IPS DF 6.9 (cell line): ENCODE measurements around the gene SLC20A1.

Experiments
- DNase-seq: peaks from one replicate; pipeline ENCODE4 v3.0.0-alpha.2; 2013; ENCODE audit warnings: low read depth, low spot score
- H3K27ac ChIP-seq: one replicate; pipeline ENCODE4 v1.5.1; 2013; ENCODE audit warnings: low read length, control low read depth
- H3K27me3 ChIP-seq: 2 replicates; pipeline ENCODE4 v1.6.1; 2013; ENCODE audit warnings: mild to moderate bottlenecking, low read length; ENCODE audit not compliant: control insufficient read depth, insufficient read depth
- H3K36me3 ChIP-seq: 2 replicates; pipeline ENCODE4 v1.6.1; 2013; ENCODE audit warnings: low read length; ENCODE audit not compliant: control insufficient read depth, insufficient read depth
- H3K4me1 ChIP-seq: 2 replicates; pipeline ENCODE4 v1.6.1; 2013; ENCODE audit warnings: low read length; ENCODE audit not compliant: control insufficient read depth, insufficient read depth
- H3K4me3 ChIP-seq: 2 replicates; pipeline ENCODE4 v1.5.1; 2013; ENCODE audit warnings: mild to moderate bottlenecking, low read length
- H3K9me3 ChIP-seq: 2 replicates; pipeline ENCODE4 v1.6.1; 2013; ENCODE audit warnings: low read length, inconsistent platforms; ENCODE audit not compliant: control insufficient read depth, insufficient read depth
- WGBS: extraction: QIAGEN DNeasy Blood & Tissue Kit; methylation state at CpG from one replicate; pipeline ENCODE4 v1.1.7; 2013; ENCODE audit warnings: mixed read lengths, missing lambda C conversion rate; ENCODE audit not compliant: insufficient read length, insufficient coverage; 5-methylcytosine and 5-hydroxymethylcytosine counted together

SLC20A1 gene

DNA sequence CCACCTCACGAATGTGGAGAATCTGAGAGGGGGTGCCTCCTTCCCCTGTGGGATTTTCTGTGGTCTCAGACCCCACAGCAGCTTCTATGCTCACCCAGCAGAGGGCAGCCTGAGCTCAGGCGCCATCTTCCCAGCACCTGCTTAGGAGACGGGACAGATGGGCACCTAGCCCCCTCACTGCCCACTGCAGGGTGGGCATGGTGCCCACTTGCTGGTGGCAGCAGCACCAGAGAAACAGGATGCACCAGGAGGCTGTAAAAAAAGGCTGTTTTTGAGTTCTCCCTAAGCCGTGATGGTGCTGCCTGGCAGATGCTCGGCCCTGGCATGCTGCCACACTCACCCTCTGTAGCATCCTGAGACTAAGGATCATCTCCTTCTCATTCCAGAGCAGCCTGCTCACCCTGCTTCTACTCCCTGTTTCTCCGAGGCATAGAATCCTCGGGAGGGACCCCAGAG lies 19.1 kb upstream of the SLC20A1 start:
- Histone ChIP-seq H3K27ac (no peak overlapping the region), H3K36me3 (no peaks in the 10 kb centered on the region), H3K4me1 (peaks cover 6% of the 10 kb centered on the region), H3K27me3 (no peaks in the 10 kb centered on the region), H3K9me3 (no peaks in the 10 kb centered on the region), H3K4me3 (no peak overlapping the region)
- no CpG with 5 or more reads among the region's 7 CpGs for WGBS
- no peak for DNase-seq

DNA sequence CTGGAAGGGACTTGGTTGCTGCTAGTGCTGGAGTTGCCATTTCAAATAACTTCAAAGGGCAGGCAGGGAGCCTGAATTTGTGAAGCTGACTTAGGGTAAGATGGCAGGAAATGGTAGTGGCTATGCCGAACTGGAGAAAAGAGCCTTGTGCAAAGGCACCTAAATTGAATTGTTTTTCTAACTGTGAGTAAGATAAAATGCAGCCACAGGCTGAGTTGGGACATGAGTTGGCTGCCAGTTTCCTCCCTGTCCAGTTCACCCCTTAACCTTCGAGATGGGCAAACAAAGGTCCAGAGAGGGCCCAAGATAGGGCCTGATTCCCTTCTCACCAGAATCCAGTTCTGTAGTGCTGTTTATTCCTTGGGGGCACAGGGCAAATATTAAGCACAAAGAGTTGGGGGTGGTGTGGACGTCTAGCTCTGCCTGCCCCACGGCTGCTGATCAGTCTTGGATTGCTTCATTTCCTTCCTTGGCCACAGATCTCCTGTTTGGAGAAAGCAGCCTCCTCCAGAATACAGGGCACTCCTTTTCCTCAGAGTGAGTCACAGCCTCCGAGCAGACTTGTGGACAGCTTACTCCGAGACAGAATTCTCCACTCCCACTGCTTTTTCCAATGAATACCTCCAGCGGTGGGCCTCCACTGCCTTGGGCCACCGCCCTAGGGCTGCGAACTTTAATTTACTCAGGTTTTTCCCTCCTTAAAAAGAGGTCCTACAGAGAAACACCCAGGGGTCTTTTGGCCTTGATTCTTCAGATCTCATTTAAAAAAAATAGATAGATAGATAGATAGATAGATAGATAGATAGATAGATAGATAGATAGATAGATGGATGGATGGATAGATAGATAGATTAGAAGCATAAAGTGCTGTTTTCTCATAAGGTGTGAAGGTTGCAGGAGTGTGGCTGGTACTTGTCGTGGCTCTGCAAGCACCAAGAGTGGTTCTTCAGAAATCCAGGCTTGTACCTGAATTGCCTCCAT lies 18.4 kb upstream of the SLC20A1 start:
- Histone ChIP-seq H3K9me3 (no peaks in the 10 kb centered on the region), H3K27me3 (no peaks in the 10 kb centered on the region), H3K4me1 (peaks cover 5% of the 10 kb centered on the region; the same call in 1 of the 2 replicates), H3K4me3 (no peak overlapping the region), H3K36me3 (no peaks in the 10 kb centered on the region), H3K27ac (no peak overlapping the region)
- no peak for DNase-seq
- WGBS, result no CpG with 5 or more reads among the region's 10 CpGs

DNA sequence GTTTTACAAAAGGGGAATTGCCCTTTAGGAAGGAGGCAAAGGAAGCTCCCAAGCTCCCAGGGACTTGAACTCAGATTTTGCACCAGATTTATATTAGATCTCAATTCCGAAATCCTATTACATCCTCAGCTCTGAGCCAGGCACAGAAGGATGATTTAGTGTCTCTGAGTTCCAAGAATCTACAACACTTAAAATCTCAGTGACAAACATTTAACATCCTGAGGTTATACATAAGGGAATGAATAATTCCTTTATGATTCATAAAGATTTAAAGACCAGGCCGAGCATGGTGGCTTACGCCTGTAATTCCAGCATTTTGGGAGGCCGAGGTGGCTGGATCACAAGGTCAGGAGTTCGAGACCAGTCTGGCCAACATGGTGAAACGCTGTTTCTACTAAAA lies 16.5 kb upstream of the SLC20A1 start:
- H3K36me3 ChIP-seq, result no peaks in the 10 kb centered on the region
- WGBS, result no CpG with 5 or more reads among the region's 6 CpGs
- no peaks in the 10 kb centered on the region for H3K27me3 ChIP-seq
- no peaks in the 10 kb centered on the region for H3K9me3 ChIP-seq
- H3K4me1 ChIP-seq, result peaks cover 5% of the 10 kb centered on the region; the same call in 1 of the 2 replicates
- no peak for DNase-seq
- no peak overlapping the region for H3K4me3 ChIP-seq
- no peak overlapping the region for H3K27ac ChIP-seq

DNA sequence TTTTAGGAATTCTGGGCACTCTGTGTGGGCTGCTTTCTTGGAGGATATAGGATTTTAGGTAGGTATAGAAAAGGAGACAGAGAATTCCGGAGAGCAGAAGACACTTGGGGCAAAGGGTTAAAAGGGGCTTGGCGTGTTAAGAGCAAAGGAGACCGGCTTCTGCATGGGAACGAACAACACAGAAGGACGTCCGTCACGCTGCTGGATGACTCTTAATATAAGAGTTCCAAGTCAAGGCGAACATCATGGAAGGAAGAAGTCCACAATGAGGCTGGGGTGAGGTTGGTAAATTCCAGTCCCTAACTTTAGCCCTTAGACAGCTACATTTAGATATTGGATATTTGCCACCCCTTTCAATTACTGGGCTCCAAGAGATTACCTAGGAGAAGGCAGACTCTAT lies 15.9 kb upstream of the SLC20A1 start:
- H3K9me3 ChIP-seq, result no peaks in the 10 kb centered on the region

DNA sequence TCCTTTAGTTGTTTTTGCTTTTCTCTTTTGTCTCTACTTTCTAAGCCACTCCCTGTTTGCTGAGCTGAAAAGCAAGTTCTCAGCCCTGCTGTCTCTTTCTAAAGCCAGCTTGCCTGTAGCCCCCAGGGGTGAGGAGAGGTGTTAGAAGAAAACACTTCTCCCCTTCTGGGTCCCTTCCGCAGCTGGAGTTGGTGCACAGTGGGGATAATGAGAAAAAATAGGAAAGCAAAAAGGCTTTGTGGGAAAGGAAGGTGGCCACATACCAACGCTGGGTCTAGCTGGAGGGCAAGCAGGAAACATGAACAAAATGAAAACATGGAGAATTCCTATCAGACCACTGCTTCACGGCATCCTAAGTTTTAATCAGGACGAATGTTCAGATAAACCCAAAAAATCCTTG lies 15.5 kb upstream of the SLC20A1 start:
- H3K27me3 ChIP-seq, result no peaks in the 10 kb centered on the region
- no CpG with 5 or more reads among the region's 4 CpGs for WGBS
- no peaks in the 10 kb centered on the region for H3K36me3 ChIP-seq
- no peak overlapping the region for H3K27ac ChIP-seq
- no peaks in the 10 kb centered on the region for H3K9me3 ChIP-seq
- peaks cover 5% of the 10 kb centered on the region; the same call in 1 of the 2 replicates for H3K4me1 ChIP-seq
- no peak for DNase-seq
- H3K4me3 ChIP-seq, result no peak overlapping the region

More for the DNA sequence above, 15.9 kb upstream of the SLC20A1 start:
- no peak for DNase-seq
- WGBS, result no CpG with 5 or more reads among the region's 8 CpGs
- Histone ChIP-seq H3K27ac (no peak overlapping the region), H3K27me3 (no peaks in the 10 kb centered on the region), H3K4me1 (peaks cover 5% of the 10 kb centered on the region; the same call in 1 of the 2 replicates), H3K36me3 (no peaks in the 10 kb centered on the region), H3K4me3 (no peak overlapping the region)

DNA sequence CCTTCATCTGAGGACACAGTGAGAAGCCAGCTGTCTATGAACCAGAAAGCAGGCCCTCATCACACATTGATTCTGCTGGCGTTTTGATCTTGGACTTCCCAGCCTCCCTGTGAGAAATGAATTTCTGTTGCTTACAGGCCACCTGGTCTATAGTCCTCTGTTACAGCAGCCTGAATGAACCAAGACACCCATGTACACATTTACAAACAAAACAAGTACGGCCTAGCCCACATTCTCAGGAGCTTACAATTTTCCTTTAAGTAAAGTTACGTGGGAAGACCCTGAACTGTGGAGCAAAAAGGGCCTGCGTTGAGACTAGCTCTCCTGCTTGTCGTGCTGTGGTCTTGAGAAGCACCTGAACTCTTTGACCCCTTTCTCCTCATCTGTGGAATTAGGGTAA lies 12.0 kb upstream of the SLC20A1 start:
- H3K4me1 ChIP-seq, result peaks cover 5% of the 10 kb centered on the region; the same call in 1 of the 2 replicates
- H3K36me3 ChIP-seq, result no peaks in the 10 kb centered on the region
- no peaks in the 10 kb centered on the region for H3K27me3 ChIP-seq
- H3K27ac ChIP-seq, result no peak overlapping the region
- no peak overlapping the region for H3K4me3 ChIP-seq
- no peak for DNase-seq
- WGBS, result no CpG with 5 or more reads among the region's 5 CpGs
- no peaks in the 10 kb centered on the region for H3K9me3 ChIP-seq

DNA sequence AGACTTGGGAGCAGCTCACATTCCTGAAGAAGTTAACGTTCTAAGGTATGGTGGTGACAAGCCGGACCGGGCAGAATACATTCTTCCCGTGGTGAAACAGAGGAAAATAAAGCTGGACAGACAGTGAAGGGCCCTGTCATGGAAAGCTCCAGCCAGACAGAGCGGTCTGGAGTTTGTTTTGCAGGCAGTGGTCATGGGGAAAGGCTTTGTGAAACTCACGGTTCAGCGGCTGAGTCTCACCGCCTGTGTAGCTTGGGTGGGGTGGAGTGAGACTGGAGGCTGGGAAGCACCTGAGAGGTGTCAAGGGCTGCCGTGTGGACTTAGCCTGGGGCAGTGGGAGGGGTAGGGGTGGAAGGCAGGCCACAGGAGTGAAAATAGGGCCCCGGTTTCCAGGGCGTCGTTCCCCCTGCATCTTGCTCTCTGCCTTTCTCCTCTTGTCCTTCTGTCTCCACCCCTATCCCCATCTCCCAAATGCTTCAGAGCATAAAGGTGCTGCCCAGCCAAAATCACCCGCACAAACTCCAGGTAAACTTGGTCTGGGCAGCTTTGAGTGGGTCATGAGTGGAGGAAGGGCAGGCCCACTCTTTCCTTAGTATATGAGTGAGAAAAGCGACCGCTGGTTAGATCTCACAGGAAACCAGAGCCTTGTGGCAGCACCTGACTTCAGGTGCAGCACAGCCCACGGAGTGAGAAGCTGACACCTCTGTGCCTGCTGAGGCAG lies 11.4 kb upstream of the SLC20A1 start:
- no CpG with 5 or more reads among the region's 16 CpGs for WGBS
- no peak overlapping the region for H3K27ac ChIP-seq
- H3K36me3 ChIP-seq, result no peaks in the 10 kb centered on the region
- no peaks in the 10 kb centered on the region for H3K9me3 ChIP-seq
- H3K27me3 ChIP-seq, result no peaks in the 10 kb centered on the region
- H3K4me3 ChIP-seq, result no peak overlapping the region
- H3K4me1 ChIP-seq, result peaks cover 5% of the 10 kb centered on the region; the same call in 1 of the 2 replicates
- DNase-seq, result no peak

DNA sequence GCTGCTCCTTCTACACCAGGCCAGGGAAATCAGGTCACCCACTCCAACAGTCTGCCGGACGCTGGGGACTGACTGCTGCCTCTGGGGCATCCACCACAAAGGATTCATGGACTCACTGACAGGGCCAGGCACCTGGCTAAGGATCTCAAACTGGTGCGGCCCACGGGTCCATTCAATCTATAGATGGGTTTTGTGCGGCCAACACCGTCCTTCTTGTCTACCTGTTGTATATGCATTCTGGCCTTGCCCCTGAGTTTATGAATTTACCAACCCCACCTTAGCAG lies 10.9 kb upstream of the SLC20A1 start:
- Histone ChIP-seq H3K4me3 (no peak overlapping the region), H3K27me3 (no peaks in the 10 kb centered on the region), H3K27ac (no peak overlapping the region), H3K36me3 (no peaks in the 10 kb centered on the region), H3K9me3 (no peaks in the 10 kb centered on the region), H3K4me1 (peaks cover 5% of the 10 kb centered on the region; the same call in 1 of the 2 replicates)
- no peak for DNase-seq
- no CpG with 5 or more reads among the region's 6 CpGs for WGBS

DNA sequence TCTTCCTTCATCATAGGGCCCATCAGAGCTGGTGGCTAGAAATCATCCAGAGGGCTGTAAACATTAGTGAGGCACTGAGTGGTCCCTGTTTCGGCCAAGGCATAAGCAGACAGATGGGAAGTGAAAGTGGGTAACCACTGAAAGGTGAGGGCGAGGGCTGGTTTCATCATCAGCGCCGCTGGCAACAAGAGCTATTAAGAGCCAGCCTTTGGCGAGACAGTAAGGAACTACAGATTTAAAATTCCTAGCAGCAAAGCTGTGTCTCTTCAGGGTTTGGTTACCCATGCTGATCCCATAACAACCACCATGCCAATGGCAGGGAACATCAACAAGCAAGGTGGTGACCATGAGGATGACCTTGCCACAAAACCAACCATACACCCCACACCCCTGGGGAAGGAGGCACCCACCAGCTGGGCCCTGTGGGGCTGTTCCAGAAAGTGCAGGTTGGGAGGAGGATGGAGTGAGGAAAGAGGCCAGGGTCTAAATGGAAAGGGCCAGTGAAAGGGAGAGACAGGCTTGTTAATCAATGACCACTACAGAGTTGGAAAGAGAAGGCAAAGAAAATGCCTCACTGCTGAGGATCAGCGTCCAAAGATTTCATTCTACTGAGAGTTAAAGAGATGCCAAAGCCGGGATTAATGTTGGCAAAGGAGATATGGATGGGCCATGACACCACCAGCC lies 9.0 kb upstream of the SLC20A1 start:
- no CpG with 5 or more reads among the region's 7 CpGs for WGBS
- H3K36me3 ChIP-seq, result no peaks in the 10 kb centered on the region
- peaks cover under 1% of the 10 kb centered on the region; the same call in 1 of the 2 replicates for H3K4me1 ChIP-seq
- H3K27ac ChIP-seq, result no peak overlapping the region
- DNase-seq, result no peak
- no peak overlapping the region for H3K4me3 ChIP-seq
- H3K27me3 ChIP-seq, result no peaks in the 10 kb centered on the region
- no peaks in the 10 kb centered on the region for H3K9me3 ChIP-seq

DNA sequence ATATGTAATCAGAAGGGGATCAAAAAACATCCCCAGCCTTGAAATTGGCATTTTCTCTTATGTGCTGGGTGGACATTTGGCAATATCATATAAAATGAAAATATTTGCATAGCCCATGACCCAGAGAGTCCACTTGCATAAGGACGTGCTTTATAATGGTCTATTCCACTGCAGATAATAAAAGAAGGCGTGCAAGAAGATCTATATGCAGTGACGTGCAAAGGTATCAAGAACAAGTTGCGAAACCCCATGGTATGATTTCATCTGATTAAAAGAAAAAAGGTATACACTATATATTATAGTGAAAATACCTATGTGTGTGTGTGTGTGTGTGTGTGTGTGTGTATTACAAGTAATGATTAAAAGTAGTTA lies 8.5 kb upstream of the SLC20A1 start:
- no peaks in the 10 kb centered on the region for H3K36me3 ChIP-seq
- H3K27me3 ChIP-seq, result no peaks in the 10 kb centered on the region
- WGBS, result no CpG with 5 or more reads among the region's 4 CpGs
- no peak overlapping the region for H3K27ac ChIP-seq
- no peak for DNase-seq
- no peaks in the 10 kb centered on the region for H3K4me1 ChIP-seq
- H3K9me3 ChIP-seq, result no peaks in the 10 kb centered on the region
- H3K4me3 ChIP-seq, result no peak overlapping the region
